Epithelial cell of esophagus (primary cell): ENCODE data around the gene EML5.

Experiments used
- DNase-seq: peaks from one replicate; pipeline ENCODE4 v3.0.0; 2010; ENCODE audit warnings: low read depth
- H3K4me3 ChIP-seq: 2 replicates; pipeline ENCODE4 v1.5.1; 2011; ENCODE audit warnings: mild to moderate bottlenecking, low read length, control low read depth
- TF ChIP-seq, protein P1 (sequence below): IDR thresholded peaks from 2 replicates; pipeline ENCODE4 v1.5.1; 2011; ENCODE audit warnings: low read depth, mild to moderate bottlenecking, low read length, control low read depth, inconsistent platforms; ENCODE audit not compliant: insufficient read depth; ENCODE audit errors: missing control alignments

Gene EML5

GRCh38 chr14:88568196-88568595 lies 224.6 kb downstream of the EML5 start:
- no peak for DNase-seq
- no peak overlapping the region for H3K4me3 ChIP-seq
- TF ChIP-seq, protein P1, sequence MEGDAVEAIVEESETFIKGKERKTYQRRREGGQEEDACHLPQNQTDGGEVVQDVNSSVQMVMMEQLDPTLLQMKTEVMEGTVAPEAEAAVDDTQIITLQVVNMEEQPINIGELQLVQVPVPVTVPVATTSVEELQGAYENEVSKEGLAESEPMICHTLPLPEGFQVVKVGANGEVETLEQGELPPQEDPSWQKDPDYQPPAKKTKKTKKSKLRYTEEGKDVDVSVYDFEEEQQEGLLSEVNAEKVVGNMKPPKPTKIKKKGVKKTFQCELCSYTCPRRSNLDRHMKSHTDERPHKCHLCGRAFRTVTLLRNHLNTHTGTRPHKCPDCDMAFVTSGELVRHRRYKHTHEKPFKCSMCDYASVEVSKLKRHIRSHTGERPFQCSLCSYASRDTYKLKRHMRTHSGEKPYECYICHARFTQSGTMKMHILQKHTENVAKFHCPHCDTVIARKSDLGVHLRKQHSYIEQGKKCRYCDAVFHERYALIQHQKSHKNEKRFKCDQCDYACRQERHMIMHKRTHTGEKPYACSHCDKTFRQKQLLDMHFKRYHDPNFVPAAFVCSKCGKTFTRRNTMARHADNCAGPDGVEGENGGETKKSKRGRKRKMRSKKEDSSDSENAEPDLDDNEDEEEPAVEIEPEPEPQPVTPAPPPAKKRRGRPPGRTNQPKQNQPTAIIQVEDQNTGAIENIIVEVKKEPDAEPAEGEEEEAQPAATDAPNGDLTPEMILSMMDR, result no peak

GRCh38 chr14:88565427-88565826 lies 227.3 kb downstream of the EML5 start:
- TF ChIP-seq, protein P1, result no peak
- no peak for DNase-seq
- no peak overlapping the region for H3K4me3 ChIP-seq

- no peak for DNase-seq
- H3K4me3 ChIP-seq, result peak overlapping the region; percentile 50
- TF ChIP-seq, protein P1, result no peak
Measured at GRCh38 chr14:88563845-88564244, 228.9 kb downstream of the EML5 start.

- TF ChIP-seq, protein P1, result no peak
- peak; percentile 88 for DNase-seq
- H3K4me3 ChIP-seq, result peak within 1 kb of the TSS; percentile 50
Measured at GRCh38 chr14:88562831-88563686, 229.7 kb downstream of the EML5 start, which contains the start of gene ZC3H14. Gene ZC3H14 (plus strand): TSS chr14:88563037. CDS start chr14:88563134, 97 bp downstream.

DNA sequence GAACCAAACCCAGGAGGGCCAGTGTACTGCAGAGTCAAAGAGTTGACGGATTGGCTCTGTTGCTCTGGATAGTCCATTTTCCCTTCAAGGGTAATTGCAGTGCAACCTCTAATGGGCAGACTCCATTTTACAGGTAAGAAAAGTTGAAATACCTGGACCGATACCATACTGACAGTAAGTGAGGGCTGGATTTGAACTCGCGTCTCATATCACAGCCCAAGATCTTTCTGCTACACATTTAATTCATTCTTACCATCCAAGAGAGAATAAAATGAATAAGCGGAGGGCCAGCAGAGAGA lies 230.3 kb downstream of the EML5 start:
- TF ChIP-seq, protein P1, result no peak
- no peak for DNase-seq
- H3K4me3 ChIP-seq, result peak overlapping the region; percentile 50
